ENCODE data around the gene STX7.

STX7 gene

GRCh38 chr6:132404330-132404729, 108.6 kb downstream of the STX7 start:
- H3K4me3 Mint-ChIP-seq = no peak overlapping the region
- CTCF ChIA-PET = no interaction called here
- H3K36me3 Mint-ChIP-seq = no peaks in the 10 kb centered on the region
- no peak overlapping the region for H3K27ac Mint-ChIP-seq
- H3K27me3 Mint-ChIP-seq = peaks cover 45% of the 10 kb centered on the region
- no peak for DNase-seq
- peaks cover 7% of the 10 kb centered on the region for H3K4me1 Mint-ChIP-seq
- H3K9me3 Mint-ChIP-seq = no peaks in the 10 kb centered on the region

GRCh38 chr6:132401618-132402285, 111.2 kb downstream of the STX7 start:
- Mint-ChIP-seq H3K36me3 (no peaks in the 10 kb centered on the region), H3K9me3 (no peaks in the 10 kb centered on the region), H3K27me3 (peaks cover 51% of the 10 kb centered on the region), H3K4me3 (no peak overlapping the region), H3K4me1 (peaks cover 7% of the 10 kb centered on the region), H3K27ac (no peak overlapping the region)
- DNase-seq = no peak
- CTCF ChIA-PET = no interaction called here

- no peak within 1 kb of the TSS for H3K27ac Mint-ChIP-seq
- CTCF ChIA-PET = no interaction called here
- H3K4me3 Mint-ChIP-seq = peak within 1 kb of the TSS; percentile 35
- peaks cover 7% of the 10 kb centered on the region for H3K4me1 Mint-ChIP-seq
- DNase-seq = no peak
- H3K27me3 Mint-ChIP-seq = peaks cover 51% of the 10 kb centered on the region
- H3K9me3 Mint-ChIP-seq = no peaks in the 10 kb centered on the region
- H3K36me3 Mint-ChIP-seq = no peaks in the 10 kb centered on the region
Observed at GRCh38 chr6:132400883-132401617, 111.9 kb downstream of the STX7 start, which contains the start of gene MOXD1. TSS of gene MOXD1 (minus strand) at chr6:132401475. CDS start at chr6:132401426, 49 bp downstream.

GRCh38 chr6:132400555-132400882, 112.4 kb downstream of the STX7 start:
- CTCF ChIA-PET = no interaction called here
- peak overlapping the region; percentile 35 for H3K4me3 Mint-ChIP-seq
- H3K4me1 Mint-ChIP-seq = peaks cover 7% of the 10 kb centered on the region
- H3K36me3 Mint-ChIP-seq = no peaks in the 10 kb centered on the region
- no peak overlapping the region for H3K27ac Mint-ChIP-seq
- peaks cover 51% of the 10 kb centered on the region for H3K27me3 Mint-ChIP-seq
- H3K9me3 Mint-ChIP-seq = no peaks in the 10 kb centered on the region
- no peak for DNase-seq

GRCh38 chr6:132399376-132400074, 113.4 kb downstream of the STX7 start:
- Mint-ChIP-seq H3K27me3 (peaks cover 51% of the 10 kb centered on the region), H3K36me3 (no peaks in the 10 kb centered on the region), H3K4me3 (no peak overlapping the region), H3K27ac (no peak overlapping the region), H3K9me3 (peaks cover 6% of the 10 kb centered on the region), H3K4me1 (peaks cover 7% of the 10 kb centered on the region)
- CTCF ChIA-PET = no interaction called here
- no peak for DNase-seq

Data from activated naive CD4-positive, alpha-beta T cell treated with anti-CD3 and anti-CD28 coated beads, Interleukin-2, amount 10 ng/mL, durations not matched to agents 7 days and 5 days (primary cell).